HG03575 (cell line): ENCODE results near the gene SLC35B1.
"Not testable (repeated sequence)": the region's sequence is repeated elsewhere in the genome, so short reads cannot be mapped to it uniquely, and the experiment has no call there.

ENCODE experiments used
- ATAC-seq: cut with Tn5 transposase; IDR thresholded peaks from one replicate; pipeline ENCODE4 v1.9.1; 2021; ENCODE audit not compliant: unreplicated experiment, insufficient number of reproducible peaks, low FRiP score; ENCODE audit errors: extremely low read depth

SLC35B1 gene

GRCh38 chr17:49738456-49739163, 30.8 kb upstream of the SLC35B1 start:
- no peak for ATAC-seq

DNA sequence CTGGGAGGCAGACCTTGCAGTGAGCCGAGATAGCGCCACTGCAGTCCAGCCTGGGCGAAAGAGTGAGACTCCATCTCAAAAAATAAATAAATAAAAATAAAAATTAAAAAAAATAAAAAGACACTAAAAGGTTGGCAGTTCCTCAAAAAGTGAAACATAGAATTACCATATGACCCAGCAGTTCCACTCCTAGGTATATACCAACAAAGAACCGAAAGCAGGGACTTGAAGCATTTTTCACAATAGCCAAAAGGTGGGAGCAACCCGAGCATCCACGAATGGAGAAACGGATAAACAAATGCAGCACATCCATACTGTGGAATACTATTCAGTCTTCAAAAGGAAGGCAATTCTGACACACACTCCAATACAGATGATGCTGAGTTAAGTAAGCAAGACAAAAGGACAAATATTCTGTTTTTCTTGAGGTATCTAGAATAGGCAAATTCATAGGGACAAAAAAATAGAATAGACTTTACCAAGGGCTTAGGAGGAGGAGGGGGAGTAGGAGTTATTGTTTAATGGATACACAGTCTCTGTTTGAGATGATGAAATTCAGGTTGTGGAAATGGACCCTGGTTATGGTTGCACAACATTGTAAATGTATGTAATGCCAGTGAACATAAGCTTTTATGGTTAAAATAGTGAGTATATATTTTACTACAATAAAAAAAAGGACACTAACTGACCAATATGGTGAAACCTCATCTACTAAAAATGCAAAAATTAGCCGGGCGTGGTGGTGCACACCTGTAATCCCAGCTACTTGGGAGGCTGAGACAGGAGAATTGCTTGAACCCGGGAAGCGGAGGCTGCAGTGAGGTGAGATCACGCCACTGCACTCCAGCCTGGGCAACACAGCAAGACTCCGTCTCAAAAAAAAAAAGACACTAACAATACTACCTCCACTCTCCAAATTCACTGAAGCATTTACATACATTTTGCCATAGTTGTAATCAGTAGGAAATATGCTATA, 27.0 kb upstream of the SLC35B1 start:
- ATAC-seq: no peak

GRCh38 chr17:49731435-49731831, 23.7 kb upstream of the SLC35B1 start:
- no peak for ATAC-seq

GRCh38 chr17:49730785-49731434, 23.1 kb upstream of the SLC35B1 start:
- no peak for ATAC-seq

- no peak for ATAC-seq
Measured at GRCh38 chr17:49730078-49730784, 22.5 kb upstream of the SLC35B1 start.

DNA sequence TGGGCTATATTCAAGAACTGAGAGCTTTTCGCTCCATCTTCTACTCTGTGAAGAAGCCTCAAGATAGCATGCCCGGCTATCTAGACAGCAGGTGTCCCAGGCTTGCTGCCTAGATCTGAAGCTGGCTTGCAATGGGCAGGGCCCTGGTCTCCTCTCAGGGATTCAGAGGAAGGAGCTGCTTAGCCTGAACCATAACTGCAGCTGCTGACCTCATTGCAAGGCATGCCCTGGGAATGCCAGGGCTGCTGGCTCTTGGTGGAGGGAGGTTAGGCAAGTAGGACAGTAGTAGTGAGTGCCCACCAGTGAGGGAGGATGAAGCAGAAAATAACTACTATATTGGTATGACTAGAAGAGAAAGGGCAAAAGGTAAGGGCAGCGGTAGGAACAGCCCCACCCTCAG, 21.3 kb upstream of the SLC35B1 start:
- no peak for ATAC-seq

- ATAC-seq: no peak
Measured at GRCh38 chr17:49728425-49728824, 20.7 kb upstream of the SLC35B1 start.

GRCh38 chr17:49727380-49727779, 19.6 kb upstream of the SLC35B1 start:
- ATAC-seq: no peak

DNA sequence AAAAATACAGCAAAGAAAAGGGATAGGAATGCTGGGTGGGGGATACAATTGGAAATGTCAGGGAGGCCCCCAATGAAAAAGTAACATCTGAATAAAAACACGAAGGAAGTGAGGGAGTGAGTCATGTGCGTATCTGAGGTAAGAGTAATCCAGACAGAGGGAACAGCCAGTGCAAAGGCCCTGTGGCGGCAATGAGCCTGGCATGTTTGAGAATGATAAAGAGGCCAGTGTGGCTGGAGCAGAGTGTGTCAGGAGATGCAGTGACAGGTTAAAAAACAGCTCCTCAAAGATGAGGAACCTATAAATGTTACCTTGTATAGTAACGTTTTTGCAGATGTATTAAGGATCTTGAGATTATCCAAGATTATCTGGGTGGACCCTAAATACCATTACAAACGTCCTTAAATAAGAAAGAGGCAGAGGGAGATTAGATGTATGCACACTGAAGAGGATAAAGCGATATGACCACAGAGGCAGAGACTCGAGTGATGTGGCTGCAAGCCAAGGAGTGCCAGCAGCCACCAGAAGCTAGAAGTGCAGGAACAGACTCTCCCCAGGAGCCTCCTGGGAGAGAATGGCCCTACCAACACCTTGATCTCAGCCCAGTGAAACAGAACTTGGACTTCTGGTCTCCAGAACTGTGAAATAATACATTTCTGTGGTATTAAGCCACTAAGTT, 17.8 kb upstream of the SLC35B1 start:
- ATAC-seq: no peak

- not testable (repeated sequence) for ATAC-seq
Measured at GRCh38 chr17:49724552-49724951, 16.8 kb upstream of the SLC35B1 start.

GRCh38 chr17:49723423-49723822, 15.7 kb upstream of the SLC35B1 start:
- no peak for ATAC-seq

DNA sequence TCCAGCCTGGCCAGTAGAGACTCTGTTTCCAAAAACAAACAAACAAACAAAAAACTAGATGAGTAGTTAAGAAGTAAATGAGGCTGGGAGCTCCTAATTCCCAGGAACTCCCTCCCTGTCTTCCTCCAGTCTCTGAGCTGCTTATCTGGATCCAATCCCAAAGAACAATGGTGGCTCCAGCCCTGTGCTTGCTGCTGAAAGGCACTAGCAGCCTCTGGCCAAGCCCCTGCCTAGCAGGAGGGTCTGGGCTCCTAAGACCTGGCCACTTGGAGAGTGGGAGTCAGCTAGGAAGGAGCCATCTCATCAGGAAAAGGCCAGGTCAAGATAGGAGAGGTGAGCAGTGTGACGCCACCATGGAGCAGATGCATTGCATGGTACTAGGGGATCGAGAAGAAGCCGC, 14.3 kb upstream of the SLC35B1 start:
- no peak for ATAC-seq

GRCh38 chr17:49717371-49717861, 9.7 kb upstream of the SLC35B1 start:
- ATAC-seq: no peak

- ATAC-seq: no peak
Measured at GRCh38 chr17:49716668-49717364, 9.1 kb upstream of the SLC35B1 start.

DNA sequence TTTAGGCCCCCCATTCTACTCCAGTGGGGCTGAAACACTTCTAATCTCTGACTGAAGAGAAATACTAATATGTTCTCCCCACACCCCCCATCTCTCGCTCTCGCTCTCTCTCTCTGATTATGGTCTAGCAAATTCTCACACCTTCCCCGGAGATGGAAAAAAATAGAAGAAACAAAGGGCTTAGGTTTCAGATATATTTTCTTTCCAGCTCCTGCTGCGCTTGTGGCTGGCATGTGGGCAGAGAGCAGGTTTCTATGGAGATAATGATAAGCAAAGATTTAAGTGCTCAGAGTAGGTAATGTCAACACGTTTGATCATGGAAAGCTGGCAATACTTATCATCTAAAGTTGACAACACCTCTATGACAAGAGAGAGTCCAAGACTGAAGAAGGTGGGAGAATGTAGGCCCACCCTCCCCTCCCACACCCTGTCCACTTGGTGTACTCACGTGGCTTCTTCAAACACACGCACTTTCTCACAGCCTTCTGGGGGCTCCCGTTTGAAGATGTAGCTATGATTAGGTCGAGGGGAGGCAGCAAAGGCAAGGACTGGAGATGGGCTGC, 8.0 kb upstream of the SLC35B1 start:
- ATAC-seq: no peak

DNA sequence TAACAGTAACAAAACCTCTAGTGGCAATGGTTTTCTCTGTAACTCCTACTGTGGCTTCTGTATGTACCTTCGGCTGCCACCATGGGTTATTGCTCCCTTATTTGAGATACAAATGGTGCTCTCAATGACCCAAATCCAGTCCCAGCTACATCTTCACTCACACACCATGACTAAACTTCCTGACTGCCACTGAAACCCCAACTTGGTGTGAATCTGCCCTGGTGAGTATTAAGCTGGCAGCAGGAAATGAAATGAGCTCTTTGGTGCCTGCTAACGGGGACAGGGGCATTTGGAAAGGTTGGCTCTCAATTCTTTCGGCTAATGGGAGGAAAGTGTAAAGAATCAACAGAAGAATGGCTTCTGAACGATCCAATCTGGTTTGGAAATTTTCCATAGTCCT, 7.5 kb upstream of the SLC35B1 start:
- no peak for ATAC-seq

DNA sequence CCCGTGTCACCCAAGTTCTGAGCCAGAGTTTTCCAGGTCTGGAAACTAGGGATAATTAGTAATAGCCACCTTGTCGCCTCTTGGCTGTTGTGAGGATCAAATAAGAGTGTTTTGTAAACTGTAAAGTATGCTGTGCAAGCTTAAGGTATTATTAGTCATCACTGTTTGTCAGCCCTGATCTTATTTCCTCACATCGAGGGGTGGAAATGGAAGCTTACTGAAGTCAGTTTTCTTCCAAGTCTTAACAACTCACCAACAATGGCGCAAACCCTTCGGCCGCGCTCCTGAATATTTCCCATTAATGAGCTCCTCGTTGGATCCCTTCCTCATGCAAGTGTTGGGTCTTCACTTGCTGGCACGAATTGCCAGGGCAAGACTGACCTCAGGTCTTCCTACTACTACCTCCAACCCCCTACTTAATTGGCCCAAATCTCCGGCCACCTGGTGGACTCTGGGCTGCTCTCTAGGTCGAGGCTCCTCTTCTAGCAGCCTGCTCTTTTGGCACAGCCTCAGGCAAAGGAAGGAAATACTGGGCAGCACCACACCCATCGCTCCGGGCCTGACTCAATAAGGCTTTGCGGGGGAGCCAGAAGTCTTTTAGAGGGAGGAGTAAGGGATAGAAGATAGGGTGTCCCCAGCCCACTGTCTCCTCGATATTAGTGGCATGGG, 885 bp upstream of the SLC35B1 start:
- ATAC-seq: no peak
